Activated T-cell treated with anti-CD3 and anti-CD28 coated beads, Interleukin-2, amount 50 U/mL, for 48 hours (primary cell): ENCODE data around the gene LGI1.

Experiments
- DNase-seq, 2 experiments: peaks; one replicate each; pipeline ENCODE4 v3.0.0-alpha.2; 2020

Gene LGI1

GRCh38 chr10:93757801-93758507 is at the start of gene LGI1:
TSS of gene LGI1 (plus strand) at chr10:93757936. CDS start at chr10:93758145, 209 bp downstream.
- DNase-seq = no peak

- DNase-seq = no peak
Observed at GRCh38 chr10:93710333-93710909, 47.3 kb upstream of the LGI1 start.

- no peak for DNase-seq
Observed at GRCh38 chr10:93711891-93712290, 45.8 kb upstream of the LGI1 start.

- no peak for DNase-seq
Observed at GRCh38 chr10:93712593-93712992, 45.1 kb upstream of the LGI1 start.

- no peak for DNase-seq
Observed at GRCh38 chr10:93715345-93715744, 42.4 kb upstream of the LGI1 start.

- no peak for DNase-seq
Observed at GRCh38 chr10:93716766-93717165, 41.0 kb upstream of the LGI1 start.

GRCh38 chr10:93718937-93719725 is 38.6 kb upstream of the LGI1 start:
- no peak for DNase-seq

- DNase-seq = no peak
Observed at GRCh38 chr10:93719901-93720300, 37.8 kb upstream of the LGI1 start.

- no peak for DNase-seq
Observed at GRCh38 chr10:93722550-93722949, 35.2 kb upstream of the LGI1 start.

GRCh38 chr10:93723153-93723552 is 34.6 kb upstream of the LGI1 start:
- DNase-seq = no peak

GRCh38 chr10:93726024-93726423 is 31.7 kb upstream of the LGI1 start:
- DNase-seq = no peak

GRCh38 chr10:93741367-93741766 is 16.4 kb upstream of the LGI1 start:
- DNase-seq = no peak

GRCh38 chr10:93742633-93743349 is 14.9 kb upstream of the LGI1 start:
- no peak for DNase-seq

- no peak for DNase-seq
Observed at GRCh38 chr10:93745408-93746065, 12.2 kb upstream of the LGI1 start.

GRCh38 chr10:93746844-93747284 is 10.9 kb upstream of the LGI1 start:
- DNase-seq = no peak

GRCh38 chr10:93749218-93749799 is 8.4 kb upstream of the LGI1 start:
- no peak for DNase-seq

- DNase-seq = no peak
Observed at GRCh38 chr10:93751124-93751523, 6.6 kb upstream of the LGI1 start.

- no peak for DNase-seq
Observed at GRCh38 chr10:93751832-93752231, 5.9 kb upstream of the LGI1 start.

- no peak for DNase-seq
Observed at GRCh38 chr10:93752761-93753160, 5.0 kb upstream of the LGI1 start.

- no peak for DNase-seq
Observed at GRCh38 chr10:93753621-93754250, 4.0 kb upstream of the LGI1 start.

GRCh38 chr10:93754761-93755160 is 3.0 kb upstream of the LGI1 start:
- DNase-seq = no peak
